ENCODE measurements around the gene ATRAID.
"Not testable (repeated sequence)": the region's sequence is repeated elsewhere in the genome, so short reads cannot be mapped to it uniquely, and the experiment has no call there.

The ATRAID gene

GRCh38 chr2:27171351-27171848, 40.4 kb upstream of the ATRAID start:
- no peak overlapping the region for H2BK5ac ChIP-seq (ENCODE audit: low read length)
- H3K4me3 ChIP-seq (ENCODE audit: low read length) = no peak overlapping the region
- WGBS (ENCODE audit: extremely low coverage, insufficient coverage, low lambda C conversion rate) = no CpG with 5 or more reads among the region's 8 CpGs
- no peak overlapping the region for H3K23ac ChIP-seq (ENCODE audit: low read length)
- no peak overlapping the region for H3K27ac ChIP-seq (ENCODE audit: low read depth, low read length)
- H3K79me1 ChIP-seq (ENCODE audit: low read length) = no peaks in the 10 kb centered on the region
- H3K27me3 ChIP-seq (ENCODE audit: insufficient read depth, low read length, poor library complexity) = no peaks in the 10 kb centered on the region
- H2AK5ac ChIP-seq (ENCODE audit: low read length) = no peak overlapping the region
- H4K8ac ChIP-seq (ENCODE audit: low read depth, low read length) = no peak overlapping the region
- no peak overlapping the region for H3K4ac ChIP-seq (ENCODE audit: low read depth, low read length)
- no peak overlapping the region for H3K9ac ChIP-seq (ENCODE audit: low read length)
- H3K36me3 ChIP-seq (ENCODE audit: control insufficient read depth, insufficient read depth, low read length) = no peaks in the 10 kb centered on the region
- no peak overlapping the region for H2BK120ac ChIP-seq (ENCODE audit: low read depth, low read length)
- H3K4me1 ChIP-seq (ENCODE audit: control insufficient read depth, low read depth, low read length) = no peaks in the 10 kb centered on the region
- no peaks in the 10 kb centered on the region for H3K79me2 ChIP-seq (ENCODE audit: control insufficient read depth, insufficient read depth, low read length)
- no peak overlapping the region for H3K18ac ChIP-seq (ENCODE audit: low read length)
- H3K4me2 ChIP-seq (ENCODE audit: low read length) = no peak overlapping the region
- H2BK15ac ChIP-seq (replicated peaks; ENCODE audit: low read depth) = no peak overlapping the region
- DNase-seq = no peak
- H3K56ac ChIP-seq (ENCODE audit: low read length) = no peak overlapping the region
- H4K5ac ChIP-seq (ENCODE audit: low read length) = no peak overlapping the region

GRCh38 chr2:27174638-27175037, 37.2 kb upstream of the ATRAID start:
- Histone ChIP-seq H2BK120ac (ENCODE audit: low read depth, low read length) (no peak overlapping the region), H3K79me2 (ENCODE audit: control insufficient read depth, insufficient read depth, low read length) (no peaks in the 10 kb centered on the region), H3K79me1 (ENCODE audit: low read length) (no peaks in the 10 kb centered on the region), H3K4ac (ENCODE audit: low read depth, low read length) (no peak overlapping the region), H2BK15ac (replicated peaks; ENCODE audit: low read depth) (no peak overlapping the region), H3K4me3 (ENCODE audit: low read length) (no peak overlapping the region), H3K4me2 (ENCODE audit: low read length) (no peak overlapping the region), H3K56ac (ENCODE audit: low read length) (no peak overlapping the region), H3K23ac (ENCODE audit: low read length) (no peak overlapping the region), H3K18ac (ENCODE audit: low read length) (no peak overlapping the region), H2BK5ac (ENCODE audit: low read length) (no peak overlapping the region), H4K8ac (ENCODE audit: low read depth, low read length) (no peak overlapping the region), H3K36me3 (ENCODE audit: control insufficient read depth, insufficient read depth, low read length) (no peaks in the 10 kb centered on the region), H2AK5ac (ENCODE audit: low read length) (no peak overlapping the region), H4K5ac (ENCODE audit: low read length) (no peak overlapping the region), H3K9ac (ENCODE audit: low read length) (no peak overlapping the region), H3K4me1 (ENCODE audit: control insufficient read depth, low read depth, low read length) (no peaks in the 10 kb centered on the region), H3K27ac (ENCODE audit: low read depth, low read length) (no peak overlapping the region), H3K27me3 (ENCODE audit: insufficient read depth, low read length, poor library complexity) (no peaks in the 10 kb centered on the region)
- DNase-seq = no peak
- WGBS (ENCODE audit: extremely low coverage, insufficient coverage, low lambda C conversion rate) = 100% methylated on average over 2 of the region's 6 CpGs

GRCh38 chr2:27175330-27175729, 36.5 kb upstream of the ATRAID start:
- Histone ChIP-seq H4K8ac (ENCODE audit: low read depth, low read length) (no peak overlapping the region), H2BK120ac (ENCODE audit: low read depth, low read length) (no peak overlapping the region), H3K36me3 (ENCODE audit: control insufficient read depth, insufficient read depth, low read length) (no peaks in the 10 kb centered on the region), H4K5ac (ENCODE audit: low read length) (no peak overlapping the region), H3K4me1 (ENCODE audit: control insufficient read depth, low read depth, low read length) (no peaks in the 10 kb centered on the region), H2AK5ac (ENCODE audit: low read length) (no peak overlapping the region), H3K27ac (ENCODE audit: low read depth, low read length) (no peak overlapping the region), H3K4me2 (ENCODE audit: low read length) (no peak overlapping the region), H3K23ac (ENCODE audit: low read length) (no peak overlapping the region), H3K4ac (ENCODE audit: low read depth, low read length) (no peak overlapping the region), H3K79me2 (ENCODE audit: control insufficient read depth, insufficient read depth, low read length) (no peaks in the 10 kb centered on the region), H3K18ac (ENCODE audit: low read length) (no peak overlapping the region), H3K9ac (ENCODE audit: low read length) (no peak overlapping the region), H3K27me3 (ENCODE audit: insufficient read depth, low read length, poor library complexity) (no peaks in the 10 kb centered on the region), H3K56ac (ENCODE audit: low read length) (no peak overlapping the region), H2BK5ac (ENCODE audit: low read length) (no peak overlapping the region), H3K79me1 (ENCODE audit: low read length) (no peaks in the 10 kb centered on the region), H2BK15ac (replicated peaks; ENCODE audit: low read depth) (no peak overlapping the region), H3K4me3 (ENCODE audit: low read length) (no peak overlapping the region)
- WGBS (ENCODE audit: extremely low coverage, insufficient coverage, low lambda C conversion rate) = no CpG with 5 or more reads among the region's 8 CpGs
- no peak for DNase-seq

- not testable (repeated sequence) for H2BK15ac ChIP-seq (replicated peaks; ENCODE audit: low read depth); H3K27ac ChIP-seq (ENCODE audit: low read depth, low read length); H3K4me2 ChIP-seq (ENCODE audit: low read length); H4K5ac ChIP-seq (ENCODE audit: low read length); H2BK5ac ChIP-seq (ENCODE audit: low read length); H3K79me2 ChIP-seq (ENCODE audit: control insufficient read depth, insufficient read depth, low read length); H3K4me1 ChIP-seq (ENCODE audit: control insufficient read depth, low read depth, low read length); H3K56ac ChIP-seq (ENCODE audit: low read length); H3K27me3 ChIP-seq (ENCODE audit: insufficient read depth, low read length, poor library complexity); H3K36me3 ChIP-seq (ENCODE audit: control insufficient read depth, insufficient read depth, low read length); H4K8ac ChIP-seq (ENCODE audit: low read depth, low read length); H2BK120ac ChIP-seq (ENCODE audit: low read depth, low read length); H3K23ac ChIP-seq (ENCODE audit: low read length); H3K79me1 ChIP-seq (ENCODE audit: low read length); H2AK5ac ChIP-seq (ENCODE audit: low read length); DNase-seq; H3K9ac ChIP-seq (ENCODE audit: low read length); H3K4ac ChIP-seq (ENCODE audit: low read depth, low read length); H3K18ac ChIP-seq (ENCODE audit: low read length); H3K4me3 ChIP-seq (ENCODE audit: low read length)
- no CpG with 5 or more reads among the region's 4 CpGs for WGBS (ENCODE audit: extremely low coverage, insufficient coverage, low lambda C conversion rate)
These were observed 36.1 kb upstream of the ATRAID start for GRCh38 chr2:27175781-27176180.

GRCh38 chr2:27177441-27178351, 34.1 kb upstream of the ATRAID start:
- Histone ChIP-seq H2BK5ac (ENCODE audit: low read length) (no peak overlapping the region), H3K4me1 (ENCODE audit: control insufficient read depth, low read depth, low read length) (no peaks in the 10 kb centered on the region), H2BK15ac (replicated peaks; ENCODE audit: low read depth) (no peak overlapping the region), H3K36me3 (ENCODE audit: control insufficient read depth, insufficient read depth, low read length) (no peaks in the 10 kb centered on the region), H4K5ac (ENCODE audit: low read length) (no peak overlapping the region), H3K27me3 (ENCODE audit: insufficient read depth, low read length, poor library complexity) (no peaks in the 10 kb centered on the region), H4K8ac (ENCODE audit: low read depth, low read length) (no peak overlapping the region), H3K4me2 (ENCODE audit: low read length) (no peak overlapping the region), H3K9ac (ENCODE audit: low read length) (no peak overlapping the region), H3K56ac (ENCODE audit: low read length) (no peak overlapping the region), H3K27ac (ENCODE audit: low read depth, low read length) (no peak overlapping the region), H3K79me1 (ENCODE audit: low read length) (no peaks in the 10 kb centered on the region), H3K79me2 (ENCODE audit: control insufficient read depth, insufficient read depth, low read length) (no peaks in the 10 kb centered on the region), H3K4me3 (ENCODE audit: low read length) (no peak overlapping the region), H2BK120ac (ENCODE audit: low read depth, low read length) (no peak overlapping the region), H2AK5ac (ENCODE audit: low read length) (no peak overlapping the region), H3K18ac (ENCODE audit: low read length) (no peak overlapping the region), H3K23ac (ENCODE audit: low read length) (no peak overlapping the region), H3K4ac (ENCODE audit: low read depth, low read length) (no peak overlapping the region)
- no CpG with 5 or more reads among the region's 15 CpGs for WGBS (ENCODE audit: extremely low coverage, insufficient coverage, low lambda C conversion rate)
- DNase-seq = no peak
